EH (cell line): Measurements from ENCODE around the gene TTC39B.

ENCODE experiments used
- DNase-seq: peaks from one replicate; pipeline ENCODE4 v3.0.0-alpha.2; 2015; ENCODE audit warnings: low read depth

Gene TTC39B

GRCh38 chr9:15227491-15227890 lies 79.5 kb downstream of the TTC39B start:
- no peak for DNase-seq

GRCh38 chr9:15225564-15226126 lies 81.4 kb downstream of the TTC39B start:
- no peak for DNase-seq

GRCh38 chr9:15222313-15222712 lies 84.7 kb downstream of the TTC39B start:
- no peak for DNase-seq

GRCh38 chr9:15221746-15222145 lies 85.3 kb downstream of the TTC39B start:
- DNase-seq = peak; percentile 20

- DNase-seq = peak; percentile 81
Observed at GRCh38 chr9:15220658-15221318, 86.2 kb downstream of the TTC39B start.

- DNase-seq = no peak
Observed at GRCh38 chr9:15219546-15219945, 87.5 kb downstream of the TTC39B start.

- no peak for DNase-seq
Observed at GRCh38 chr9:15218994-15219393, 88.0 kb downstream of the TTC39B start.

- no peak for DNase-seq
Observed at GRCh38 chr9:15213249-15213648, 93.8 kb downstream of the TTC39B start.

- peak; percentile 56 for DNase-seq
Observed at GRCh38 chr9:15211815-15212495, 95.1 kb downstream of the TTC39B start.

- DNase-seq = peak; percentile 70
Observed at GRCh38 chr9:15211160-15211814, 95.7 kb downstream of the TTC39B start.

- DNase-seq = peak; percentile 8
Observed at GRCh38 chr9:15206903-15207696, 99.9 kb downstream of the TTC39B start.

GRCh38 chr9:15205632-15206420 lies 101.2 kb downstream of the TTC39B start:
- peak; percentile 13 for DNase-seq

GRCh38 chr9:15203581-15203980 lies 103.4 kb downstream of the TTC39B start:
- no peak for DNase-seq

GRCh38 chr9:15200111-15200510 lies 106.9 kb downstream of the TTC39B start:
- no peak for DNase-seq

GRCh38 chr9:15192856-15193255 lies 114.2 kb downstream of the TTC39B start:
- no peak for DNase-seq

GRCh38 chr9:15191378-15191777 lies 115.6 kb downstream of the TTC39B start:
- no peak for DNase-seq

- no peak for DNase-seq
Observed at GRCh38 chr9:15189481-15189880, 117.5 kb downstream of the TTC39B start.

GRCh38 chr9:15187589-15187988 lies 119.4 kb downstream of the TTC39B start:
- no peak for DNase-seq

GRCh38 chr9:15182730-15183129 lies 124.3 kb downstream of the TTC39B start:
- DNase-seq = no peak

- DNase-seq = no peak
Observed at GRCh38 chr9:15182101-15182551, 124.9 kb downstream of the TTC39B start.

- DNase-seq = no peak
Observed at GRCh38 chr9:15180124-15180523, 126.9 kb downstream of the TTC39B start.
